H9 (cell line): ENCODE data around the gene DSG2. TPM values are rescaled to one million over a fixed set of nuclear protein-coding genes. Genes with fewer than 3 reads are reported as not detected.

ENCODE experiments used
- DNase-seq: peaks from one replicate; pipeline ENCODE4 v3.0.0-alpha.2; 2017
- H2AFZ ChIP-seq: one replicate; pipeline ENCODE4 v1.6.1; 2013; ENCODE audit warnings: mild to moderate bottlenecking, low read length, control low read depth, moderate library complexity
- H2AK5ac ChIP-seq: 2 replicates; pipeline ENCODE4 v1.6.1; 2013; ENCODE audit warnings: low read length, control low read depth, mixed read lengths; ENCODE audit not compliant: insufficient read length
- H2BK120ac ChIP-seq: one replicate; pipeline ENCODE4 v1.6.1; 2013; ENCODE audit warnings: low read depth, mild to moderate bottlenecking, low read length, control low read depth, inconsistent platforms; ENCODE audit not compliant: poor library complexity, severe bottlenecking
- H2BK12ac ChIP-seq: 2 replicates; pipeline ENCODE4 v1.6.1; 2013; ENCODE audit warnings: low read length, control low read depth, mixed read lengths, low read depth; ENCODE audit not compliant: insufficient read length
- H2BK15ac ChIP-seq: 2 replicates; pipeline ENCODE4 v1.6.1; 2013; ENCODE audit warnings: low read depth, low read length, control low read depth
- H2BK20ac ChIP-seq: one replicate; pipeline ENCODE4 v1.6.1; 2013; ENCODE audit warnings: low read depth, mild to moderate bottlenecking, low read length, control low read depth, inconsistent platforms; ENCODE audit not compliant: poor library complexity, severe bottlenecking
- H2BK5ac ChIP-seq: 2 replicates; pipeline ENCODE4 v1.6.1; 2013; ENCODE audit warnings: low read length, control low read depth, mixed read lengths; ENCODE audit not compliant: insufficient read length
- H3K14ac ChIP-seq: 2 replicates; pipeline ENCODE4 v1.6.1; 2013; ENCODE audit warnings: low read length, control low read depth; ENCODE audit not compliant: insufficient read depth
- H3K18ac ChIP-seq: 2 replicates; pipeline ENCODE4 v1.6.1; 2013; ENCODE audit warnings: low read depth, mild to moderate bottlenecking, mixed read lengths, low read length, control low read depth; ENCODE audit not compliant: insufficient read length
- H3K23ac ChIP-seq: 2 replicates; pipeline ENCODE4 v1.6.1; 2013; ENCODE audit warnings: low read length, control low read depth, mixed read lengths, low read depth; ENCODE audit not compliant: insufficient read length
- H3K23me2 ChIP-seq: 2 replicates; pipeline ENCODE4 v1.6.1; 2013; ENCODE audit warnings: low read depth, mild to moderate bottlenecking, mixed read lengths, low read length, control low read depth; ENCODE audit not compliant: insufficient read length, poor library complexity, severe bottlenecking
- H3K27ac ChIP-seq: 2 replicates; pipeline ENCODE4 v1.5.1; 2013; ENCODE audit warnings: low read length, control low read depth, mixed read lengths, low read depth; ENCODE audit not compliant: insufficient read length
- H3K27me3 ChIP-seq: 2 replicates; pipeline ENCODE4 v1.6.1; 2013; ENCODE audit warnings: low read length, control low read depth, inconsistent platforms; ENCODE audit not compliant: insufficient read depth
- H3K4ac ChIP-seq: 2 replicates; pipeline ENCODE4 v1.6.1; 2013; ENCODE audit warnings: low read depth, mild to moderate bottlenecking, control low read depth, inconsistent platforms, low read length, moderate library complexity
- H3K4me1 ChIP-seq: 2 replicates; pipeline ENCODE4 v1.6.1; 2013; ENCODE audit warnings: low read length, control low read depth, inconsistent platforms; ENCODE audit not compliant: insufficient read depth
- H3K4me2 ChIP-seq: 2 replicates; pipeline ENCODE4 v1.6.1; 2013; ENCODE audit warnings: low read length, control low read depth, mixed read lengths; ENCODE audit not compliant: insufficient read length, insufficient read depth
- H3K56ac ChIP-seq: 2 replicates; pipeline ENCODE4 v1.6.1; 2013; ENCODE audit warnings: low read depth, mild to moderate bottlenecking, mixed read lengths, low read length, control low read depth; ENCODE audit not compliant: insufficient read length
- H3K79me1 ChIP-seq: 2 replicates; pipeline ENCODE4 v1.6.1; 2013; ENCODE audit warnings: low read depth, mild to moderate bottlenecking, moderate library complexity, low read length, control low read depth, inconsistent platforms; ENCODE audit not compliant: insufficient read depth, poor library complexity, severe bottlenecking
- H3K79me2 ChIP-seq: 2 replicates; pipeline ENCODE4 v1.6.1; 2013; ENCODE audit warnings: low read length, control low read depth, inconsistent platforms; ENCODE audit not compliant: insufficient read depth
- H3K9ac ChIP-seq: 2 replicates; pipeline ENCODE4 v1.6.1; 2013; ENCODE audit warnings: low read length, control low read depth, mixed read lengths; ENCODE audit not compliant: insufficient read length; ENCODE audit errors: extremely low read depth
- H3K9me3 ChIP-seq: one replicate; pipeline ENCODE4 v1.6.1; 2013; ENCODE audit warnings: low read depth, low read length, inconsistent platforms; ENCODE audit not compliant: control insufficient read depth
- H3T11ph ChIP-seq: one replicate; pipeline ENCODE4 v1.6.1; 2013; ENCODE audit warnings: mild to moderate bottlenecking, low read length, control low read depth, inconsistent platforms
- H4K20me1 ChIP-seq: one replicate; pipeline ENCODE4 v1.6.1; 2013; ENCODE audit not compliant: control insufficient read depth, insufficient read length, insufficient read depth
- H4K5ac ChIP-seq: 2 replicates; pipeline ENCODE4 v1.6.1; 2013; ENCODE audit warnings: low read depth, mild to moderate bottlenecking, mixed read lengths, low read length, control low read depth; ENCODE audit not compliant: insufficient read length
- H4K8ac ChIP-seq: replicated peaks from 2 replicates; pipeline ENCODE4 v1.6.1; 2013; ENCODE audit warnings: low read length, control low read depth, mixed read lengths, low read depth; ENCODE audit not compliant: insufficient read length
- H4K91ac ChIP-seq: 2 replicates; pipeline ENCODE4 v1.6.1; 2013; ENCODE audit warnings: low read depth, mild to moderate bottlenecking, moderate library complexity, mixed read lengths, low read length, control low read depth; ENCODE audit not compliant: insufficient read length
- H3K27ac Mint-ChIP-seq, 3 experiments: 2 replicates in 2 of 3; 3 replicates in 1 of 3; pipeline ENCODE4 v1.8.0; 2020 to 2021; ENCODE audit warnings: mixed read lengths in 3 of 3, mild to moderate bottlenecking in 1 of 3, moderate library complexity in 1 of 3
- H3K27me3 Mint-ChIP-seq: 2 replicates; pipeline ENCODE4 v1.8.0; 2021; ENCODE audit warnings: low read depth, mild to moderate bottlenecking, moderate library complexity, mixed read lengths
- H3K36me3 Mint-ChIP-seq, 3 experiments: 2 replicates in 2 of 3; 3 replicates in 1 of 3; pipeline ENCODE4 v1.8.0; 2020 to 2021; ENCODE audit warnings: low read depth in 3 of 3, mixed read lengths in 3 of 3; ENCODE audit not compliant: insufficient read depth in 1 of 3
- H3K4me1 Mint-ChIP-seq, 2 experiments: 2 replicates each; pipeline ENCODE4 v1.8.0; 2020; ENCODE audit warnings: mixed read lengths in 2 of 2
- H3K4me3 Mint-ChIP-seq, 2 experiments: 2 replicates in 1 of 2; 3 replicates in 1 of 2; pipeline ENCODE4 v1.8.0; 2020 to 2021; ENCODE audit warnings: mild to moderate bottlenecking in 2 of 2, mixed read lengths in 2 of 2, moderate library complexity in 1 of 2
- H3K9me3 Mint-ChIP-seq, 2 experiments: 2 replicates in 1 of 2; 3 replicates in 1 of 2; pipeline ENCODE4 v1.8.0; 2020; ENCODE audit warnings: mild to moderate bottlenecking in 2 of 2, mixed read lengths in 2 of 2, moderate library complexity in 1 of 2
- CTCF ChIP-seq: fragments of 200-600 bp; sonication (generic); conservative IDR thresholded peaks from 3 replicates; pipeline ENCODE4 v1.8.0; 2021; ENCODE audit warnings: antibody characterized with exemption, mild to moderate bottlenecking
- WGBS: extraction: QIAGEN DNeasy Blood & Tissue Kit; methylation state at CpG from one replicate; pipeline ENCODE4 v1.1.7; 2013; ENCODE audit warnings: missing lambda C conversion rate, low lambda C conversion rate, mixed read lengths; ENCODE audit not compliant: insufficient read length; ENCODE audit errors: extremely low coverage; 5-methylcytosine and 5-hydroxymethylcytosine counted together
- total RNA-seq: library from RNA; stranded (reverse); gene quantifications from 2 replicates; pipeline ENCODE4 v1.2.1, GENCODE V29; 2021

Gene DSG2
- total RNA-seq, 1 experiment from 2014 or later, result 107 TPM

GRCh38 chr18:31573051-31573450 is 75.1 kb downstream of the DSG2 start:
- H3K23ac ChIP-seq, result no peak overlapping the region
- H3K9me3 ChIP-seq, result no peaks in the 10 kb centered on the region
- H3K9me3 Mint-ChIP-seq, result no peaks in the 10 kb centered on the region; a peak in 1 of 5 replicates
- H2BK5ac ChIP-seq, result no peak overlapping the region
- no peak overlapping the region for H3K9ac ChIP-seq
- no peak overlapping the region for H2AFZ ChIP-seq
- H2BK15ac ChIP-seq, result no peak overlapping the region
- H3K4me1 Mint-ChIP-seq, result peaks cover 8 to 9% of the 10 kb centered on the region in 2 experiments
- no peak overlapping the region for H3K27ac Mint-ChIP-seq
- H3K79me1 ChIP-seq, result no peaks in the 10 kb centered on the region
- H3K18ac ChIP-seq, result no peak overlapping the region
- no peak overlapping the region for H3T11ph ChIP-seq
- no peak overlapping the region for H3K4me3 Mint-ChIP-seq
- H4K91ac ChIP-seq, result no peak overlapping the region
- no peaks in the 10 kb centered on the region for H3K36me3 Mint-ChIP-seq
- H4K5ac ChIP-seq, result no peak overlapping the region
- no peaks in the 10 kb centered on the region for H3K79me2 ChIP-seq
- H3K23me2 ChIP-seq, result no peaks in the 10 kb centered on the region
- no peak overlapping the region for H3K14ac ChIP-seq
- H3K4me2 ChIP-seq, result no peak overlapping the region
- no peaks in the 10 kb centered on the region; the same call in 1 of the 2 replicates for H3K27me3 Mint-ChIP-seq
- no peak overlapping the region for H2BK20ac ChIP-seq
- no peaks in the 10 kb centered on the region for H3K27me3 ChIP-seq
- DNase-seq, result no peak
- no peak overlapping the region for H3K4ac ChIP-seq
- TF ChIP-seq CTCF, result no peak
- H2BK12ac ChIP-seq, result no peak overlapping the region
- no peak overlapping the region for H2BK120ac ChIP-seq
- H4K8ac ChIP-seq, result no peak overlapping the region
- H2AK5ac ChIP-seq, result no peak overlapping the region
- no CpG with 5 or more reads among the region's 3 CpGs for WGBS
- no peak overlapping the region for H3K27ac ChIP-seq
- H4K20me1 ChIP-seq, result no peaks in the 10 kb centered on the region
- H3K56ac ChIP-seq, result no peak overlapping the region
- no peaks in the 10 kb centered on the region for H3K4me1 ChIP-seq
